ENCODE measurements around the gene NTRK2.

- TF ChIP-seq POLR2A (IDR thresholded peaks at IDR 0.05; ENCODE audit: low read depth, low read length) (no peak), TAF1 (IDR thresholded peaks at IDR 0.05; ENCODE audit: borderline replicate concordance, low read depth, low read length) (no peak)
Observed at GRCh38 chr9:85038061-85038460, 368.5 kb downstream of the NTRK2 start.

Data from GM12892 (cell line).